ENCODE results near the gene KLKB1.

DNA sequence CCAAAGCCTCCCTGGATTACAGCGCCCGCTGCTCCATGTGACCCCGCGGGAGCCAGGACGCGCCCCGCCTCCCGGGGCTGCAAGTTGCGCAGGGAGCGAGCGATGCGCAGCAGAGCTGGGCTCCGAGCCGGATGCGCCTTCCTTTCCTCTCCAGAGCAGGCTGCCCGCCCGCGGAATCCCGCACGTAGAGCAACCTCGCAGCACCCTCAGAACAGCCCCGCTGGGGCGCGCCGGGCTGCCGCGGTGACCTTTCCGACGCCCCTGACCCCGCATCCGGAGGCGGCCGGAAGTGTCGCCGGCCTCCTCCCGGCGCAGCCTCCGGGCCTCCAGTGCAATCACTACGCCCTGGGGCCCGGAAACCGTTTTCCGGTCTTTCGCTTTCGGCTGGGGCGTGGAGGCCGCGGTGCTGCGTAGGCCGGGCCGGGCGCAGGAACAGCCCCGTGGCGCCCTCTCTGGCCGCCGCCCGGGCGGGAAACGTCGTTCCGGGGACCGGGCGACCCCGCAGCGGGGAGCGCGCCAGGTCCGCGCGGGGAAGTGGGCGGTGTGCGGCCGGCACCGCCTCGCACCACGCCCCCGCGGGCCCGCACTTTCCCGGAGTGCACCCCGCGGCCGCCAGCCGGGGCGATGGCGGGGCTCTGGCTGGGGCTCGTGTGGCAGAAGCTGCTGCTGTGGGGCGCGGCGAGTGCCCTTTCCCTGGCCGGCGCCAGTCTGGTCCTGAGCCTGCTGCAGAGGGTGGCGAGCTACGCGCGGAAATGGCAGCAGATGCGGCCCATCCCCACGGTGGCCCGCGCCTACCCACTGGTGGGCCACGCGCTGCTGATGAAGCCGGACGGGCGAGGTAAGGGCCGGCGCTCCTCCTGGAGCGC, 35.9 kb upstream of the KLKB1 start, which contains the start of gene CYP4V2:
- TF ChIP-seq, protein P1, sequence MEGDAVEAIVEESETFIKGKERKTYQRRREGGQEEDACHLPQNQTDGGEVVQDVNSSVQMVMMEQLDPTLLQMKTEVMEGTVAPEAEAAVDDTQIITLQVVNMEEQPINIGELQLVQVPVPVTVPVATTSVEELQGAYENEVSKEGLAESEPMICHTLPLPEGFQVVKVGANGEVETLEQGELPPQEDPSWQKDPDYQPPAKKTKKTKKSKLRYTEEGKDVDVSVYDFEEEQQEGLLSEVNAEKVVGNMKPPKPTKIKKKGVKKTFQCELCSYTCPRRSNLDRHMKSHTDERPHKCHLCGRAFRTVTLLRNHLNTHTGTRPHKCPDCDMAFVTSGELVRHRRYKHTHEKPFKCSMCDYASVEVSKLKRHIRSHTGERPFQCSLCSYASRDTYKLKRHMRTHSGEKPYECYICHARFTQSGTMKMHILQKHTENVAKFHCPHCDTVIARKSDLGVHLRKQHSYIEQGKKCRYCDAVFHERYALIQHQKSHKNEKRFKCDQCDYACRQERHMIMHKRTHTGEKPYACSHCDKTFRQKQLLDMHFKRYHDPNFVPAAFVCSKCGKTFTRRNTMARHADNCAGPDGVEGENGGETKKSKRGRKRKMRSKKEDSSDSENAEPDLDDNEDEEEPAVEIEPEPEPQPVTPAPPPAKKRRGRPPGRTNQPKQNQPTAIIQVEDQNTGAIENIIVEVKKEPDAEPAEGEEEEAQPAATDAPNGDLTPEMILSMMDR (IDR thresholded peaks at IDR 0.05) = peak in 1 of 4 experiments; percentile 30
- peak; percentile 36 for TF ChIP-seq POLR2A (IDR thresholded peaks at IDR 0.05)

All from prostate gland (tissue), 2 donors.